Kidney glomerular epithelial cell (primary cell): ENCODE data around the gene TMEM100.

Experiments
- DNase-seq: peaks from one replicate; lab custom pipeline; 2025; lab: John Stamatoyannopoulos, UW

Gene TMEM100

GRCh38 chr17:55722742-55723487 lies at the start of gene TMEM100:
TSS of gene TMEM100 (minus strand) at chr17:55722864. CDS start at chr17:55721070, 1,794 bp downstream.
- peak; percentile 40 for DNase-seq

GRCh38 chr17:55772086-55772485 lies 49.4 kb upstream of the TMEM100 start:
- no peak for DNase-seq

- DNase-seq, result peak; percentile 50
Measured at GRCh38 chr17:55770196-55770870, 47.7 kb upstream of the TMEM100 start.

- no peak for DNase-seq
Measured at GRCh38 chr17:55769625-55770000, 46.9 kb upstream of the TMEM100 start.

GRCh38 chr17:55768936-55769624 lies 46.4 kb upstream of the TMEM100 start:
- no peak for DNase-seq

GRCh38 chr17:55765472-55765871 lies 42.8 kb upstream of the TMEM100 start:
- DNase-seq, result no peak

- DNase-seq, result no peak
Measured at GRCh38 chr17:55764610-55765009, 41.9 kb upstream of the TMEM100 start.

- no peak for DNase-seq
Measured at GRCh38 chr17:55763856-55764255, 41.2 kb upstream of the TMEM100 start.

- no peak for DNase-seq
Measured at GRCh38 chr17:55762086-55762858, 39.6 kb upstream of the TMEM100 start.

- no peak for DNase-seq
Measured at GRCh38 chr17:55760643-55761355, 38.1 kb upstream of the TMEM100 start.

- no peak for DNase-seq
Measured at GRCh38 chr17:55758171-55758570, 35.5 kb upstream of the TMEM100 start.

GRCh38 chr17:55757659-55758058 lies 35.0 kb upstream of the TMEM100 start:
- no peak for DNase-seq

- no peak for DNase-seq
Measured at GRCh38 chr17:55756689-55757088, 34.0 kb upstream of the TMEM100 start.

GRCh38 chr17:55751720-55752250 lies 29.1 kb upstream of the TMEM100 start:
- no peak for DNase-seq

GRCh38 chr17:55750750-55751657 lies 28.3 kb upstream of the TMEM100 start, which contains the start of gene PCTP:
TSS of gene PCTP (plus strand) at chr17:55751051. CDS start at chr17:55751104, 53 bp downstream.
- DNase-seq, result peak; percentile 89

GRCh38 chr17:55749985-55750384 lies 27.3 kb upstream of the TMEM100 start:
- no peak for DNase-seq

GRCh38 chr17:55748841-55749240 lies 26.2 kb upstream of the TMEM100 start:
- DNase-seq, result no peak

GRCh38 chr17:55747209-55747608 lies 24.5 kb upstream of the TMEM100 start:
- no peak for DNase-seq

GRCh38 chr17:55746466-55746865 lies 23.8 kb upstream of the TMEM100 start:
- no peak for DNase-seq

GRCh38 chr17:55745258-55745657 lies 22.6 kb upstream of the TMEM100 start:
- no peak for DNase-seq
